HG03095 (cell line): ENCODE results near the gene ZC2HC1B.
"Not testable (repeated sequence)": the region's sequence is repeated elsewhere in the genome, so short reads cannot be mapped to it uniquely, and the experiment has no call there.

ENCODE experiments used
- ATAC-seq: cut with Tn5 transposase; IDR thresholded peaks from one replicate; pipeline ENCODE4 v1.9.1; 2021; ENCODE audit warnings: moderate library complexity; ENCODE audit not compliant: unreplicated experiment

ZC2HC1B gene

GRCh38 chr6:143867236-143867635, 3.0 kb downstream of the ZC2HC1B start:
- no peak for ATAC-seq

- not testable (repeated sequence) for ATAC-seq
These were observed 4.5 kb downstream of the ZC2HC1B start for GRCh38 chr6:143868808-143869207.

- ATAC-seq: not testable (repeated sequence)
These were observed 7.0 kb downstream of the ZC2HC1B start for GRCh38 chr6:143871202-143871730.

GRCh38 chr6:143872201-143872600, 7.9 kb downstream of the ZC2HC1B start:
- ATAC-seq: peak; percentile 87

DNA sequence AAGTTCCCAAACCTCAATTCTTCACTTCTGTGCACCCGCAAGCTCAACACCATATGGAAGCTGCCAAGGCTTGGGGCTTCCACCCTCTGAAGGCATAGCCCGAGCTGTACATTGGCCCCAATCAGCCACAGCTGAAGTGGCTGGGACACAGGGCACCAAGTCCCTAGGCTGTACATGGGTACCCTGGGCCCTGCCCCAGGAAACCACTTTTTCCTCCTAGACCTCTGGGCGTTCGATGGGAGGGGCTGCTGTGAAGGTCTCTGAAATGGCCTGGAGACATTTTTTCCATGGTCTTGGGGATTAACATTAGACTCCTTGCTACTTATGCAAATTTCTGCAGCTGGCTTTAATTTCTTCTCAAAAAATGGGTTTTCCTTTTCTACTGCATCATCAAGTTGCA, 9.3 kb downstream of the ZC2HC1B start:
- not testable (repeated sequence) for ATAC-seq

- ATAC-seq: not testable (repeated sequence)
These were observed 10.2 kb downstream of the ZC2HC1B start for GRCh38 chr6:143874503-143874902.

- no peak for ATAC-seq
These were observed 13.5 kb downstream of the ZC2HC1B start for GRCh38 chr6:143877584-143878271.

- no peak for ATAC-seq
These were observed 14.0 kb downstream of the ZC2HC1B start for GRCh38 chr6:143878272-143878760.

GRCh38 chr6:143880412-143880811, 16.1 kb downstream of the ZC2HC1B start:
- ATAC-seq: no peak

- ATAC-seq: no peak
These were observed 18.2 kb downstream of the ZC2HC1B start for GRCh38 chr6:143882401-143882930.

GRCh38 chr6:143884216-143884900, 20.1 kb downstream of the ZC2HC1B start:
- ATAC-seq: no peak

GRCh38 chr6:143885116-143885515, 20.8 kb downstream of the ZC2HC1B start:
- no peak for ATAC-seq

DNA sequence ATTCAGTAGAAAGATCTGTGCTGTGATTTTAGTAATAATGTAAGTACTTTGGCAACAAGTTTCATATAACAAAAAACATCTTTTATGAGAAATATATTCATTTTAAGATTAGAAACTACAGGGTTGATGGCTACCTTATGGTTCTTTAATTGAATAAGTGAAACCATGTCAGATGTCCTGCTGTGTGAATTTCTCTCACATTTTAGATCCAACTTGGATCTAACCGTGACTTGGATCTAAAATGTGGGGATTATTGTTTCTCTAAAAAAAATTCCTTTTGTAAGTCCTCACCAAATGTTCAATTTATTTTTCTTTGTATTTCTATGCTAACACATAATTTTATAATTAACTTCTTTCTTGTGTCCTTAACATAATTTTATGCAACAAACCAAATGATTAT, 30.4 kb downstream of the ZC2HC1B start:
- ATAC-seq: no peak

DNA sequence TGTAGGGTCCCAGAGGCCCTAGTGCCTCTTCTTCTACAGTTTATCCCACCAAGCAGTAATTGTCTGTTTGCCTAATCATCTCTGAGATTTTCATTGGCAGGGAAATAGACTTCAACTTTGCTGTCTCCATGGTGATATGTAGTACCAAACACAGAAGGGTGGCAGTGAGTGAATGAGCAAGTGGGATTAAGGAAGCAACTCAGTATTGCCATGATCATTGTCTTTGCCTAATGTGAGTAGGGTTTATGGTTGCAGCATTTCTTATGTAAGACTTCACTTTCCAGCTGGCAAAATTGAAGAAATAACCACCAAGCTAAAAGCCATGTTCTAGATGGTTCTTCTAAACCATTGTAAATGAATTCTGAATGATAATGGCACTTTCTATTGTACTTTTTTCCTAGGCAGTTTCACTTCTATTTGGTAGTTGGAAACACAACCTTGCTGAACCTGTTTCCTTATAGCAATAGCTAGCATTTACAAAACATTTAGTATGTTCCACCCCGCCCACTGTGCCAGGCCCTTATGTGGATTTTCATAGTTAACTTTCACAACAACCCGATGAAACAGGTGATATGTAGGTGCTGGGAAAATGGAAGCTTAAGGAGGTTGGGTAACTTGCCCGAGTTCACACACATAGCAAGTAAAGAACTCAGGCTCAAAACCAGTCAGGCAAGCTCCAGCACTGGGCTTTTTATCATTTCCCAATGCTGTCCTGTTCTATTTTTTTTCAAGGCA, 32.0 kb downstream of the ZC2HC1B start:
- ATAC-seq: no peak

GRCh38 chr6:143900358-143900757, 36.1 kb downstream of the ZC2HC1B start:
- no peak for ATAC-seq

DNA sequence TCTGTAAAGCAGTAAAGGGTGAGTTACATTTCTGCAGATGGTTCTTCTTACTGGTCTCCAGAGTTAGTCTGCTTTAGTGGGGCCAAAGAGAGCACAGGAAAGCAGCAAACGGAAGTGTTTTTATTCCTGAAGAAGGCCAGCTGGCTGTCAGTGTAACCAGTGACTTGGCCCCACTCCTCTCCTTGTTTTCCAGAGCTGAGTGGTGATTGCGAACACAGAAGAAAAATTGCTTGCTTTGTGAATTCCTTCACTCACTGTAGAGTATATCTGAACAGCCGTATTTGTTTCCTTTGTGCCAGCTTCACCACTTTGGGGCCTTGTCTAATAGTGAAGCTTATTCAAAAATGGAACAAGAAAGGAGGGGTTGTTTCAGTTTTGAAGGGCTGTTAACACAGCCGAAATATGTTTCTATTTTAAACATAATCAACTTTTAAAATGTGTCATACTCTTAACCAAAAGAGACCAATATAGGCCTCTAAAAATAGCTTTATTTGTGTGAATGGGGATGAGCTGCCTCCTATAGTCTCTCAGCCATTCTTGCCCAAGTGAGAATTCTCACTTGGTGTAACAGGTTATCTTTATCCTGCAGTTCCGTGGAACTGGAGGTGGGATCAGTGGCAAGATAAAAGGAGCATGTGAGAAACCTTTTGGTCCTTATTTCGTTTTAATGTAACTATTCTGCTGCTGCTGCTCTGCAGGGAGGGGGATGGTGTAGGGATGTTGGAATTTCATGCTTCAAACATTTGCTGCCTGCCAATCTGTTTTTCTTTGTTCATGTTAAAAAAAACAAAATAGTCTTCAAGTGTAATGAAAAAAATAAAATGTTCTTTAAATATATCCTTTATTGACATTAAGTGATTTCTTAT, 37.8 kb downstream of the ZC2HC1B start:
- peak; percentile 97 for ATAC-seq

GRCh38 chr6:143902827-143903226, 38.6 kb downstream of the ZC2HC1B start:
- no peak for ATAC-seq

GRCh38 chr6:143911028-143911427, 46.8 kb downstream of the ZC2HC1B start:
- ATAC-seq: no peak

DNA sequence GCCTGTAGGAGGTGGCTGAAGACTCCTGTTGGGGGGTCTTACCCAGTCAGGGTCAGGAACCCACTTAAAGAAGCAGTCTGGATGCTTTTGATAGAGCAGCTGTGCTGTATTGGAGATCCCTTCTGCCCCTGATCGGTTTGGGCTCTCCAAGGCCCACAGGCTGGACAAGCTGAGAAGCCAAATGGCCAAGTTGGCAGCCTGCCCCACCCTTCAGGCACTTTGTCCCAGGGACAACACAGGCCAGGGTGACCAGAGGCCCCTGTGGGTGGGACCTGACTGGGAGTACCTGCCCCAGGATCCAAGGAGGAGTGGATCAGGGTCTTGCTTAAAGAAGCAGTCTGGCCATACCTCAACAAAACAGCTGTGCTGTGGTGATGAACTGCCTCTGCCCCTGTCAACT, 48.4 kb downstream of the ZC2HC1B start:
- no peak for ATAC-seq

DNA sequence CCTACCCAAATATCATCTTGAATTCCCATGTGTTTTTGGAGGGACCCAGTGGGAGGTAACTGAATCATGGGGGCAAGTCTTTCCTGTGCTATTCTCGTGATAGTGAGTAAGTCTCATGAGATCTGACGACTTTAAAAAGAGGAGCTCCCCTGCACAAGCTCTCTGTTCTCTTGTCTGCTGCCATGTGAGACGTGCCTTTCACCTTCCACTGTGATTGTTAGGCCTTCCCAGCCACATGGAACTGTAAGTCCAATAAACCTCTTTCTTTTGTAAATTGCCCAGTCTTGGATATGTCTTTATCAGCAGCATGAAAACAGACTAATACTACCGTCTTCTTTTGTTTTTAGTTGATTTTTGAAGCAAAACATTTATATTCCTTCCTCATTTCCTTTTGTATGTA, 52.8 kb downstream of the ZC2HC1B start:
- ATAC-seq: not testable (repeated sequence)
